ENCODE data around the gene EXOC1L.
"Not testable (repeated sequence)": the region's sequence is repeated elsewhere in the genome, so short reads cannot be mapped to it uniquely, and the experiment has no call there.

EXOC1L gene

GRCh38 chr4:55838952-55839351, 19.4 kb downstream of the EXOC1L start:
- no peak for DNase-seq

- no peak for DNase-seq
Measured at GRCh38 chr4:55840956-55841355, 21.4 kb downstream of the EXOC1L start.

- DNase-seq, result not testable (repeated sequence)
Measured at GRCh38 chr4:55841373-55842239, 22.0 kb downstream of the EXOC1L start.

GRCh38 chr4:55842312-55842711, 22.7 kb downstream of the EXOC1L start:
- not testable (repeated sequence) for DNase-seq

GRCh38 chr4:55849724-55850123, 30.1 kb downstream of the EXOC1L start:
- no peak for DNase-seq

GRCh38 chr4:55851885-55852284, 32.3 kb downstream of the EXOC1L start:
- peak; percentile 28 for DNase-seq

- peak; percentile 99 for DNase-seq
Measured at GRCh38 chr4:55853484-55854046, 34.0 kb downstream of the EXOC1L start, which contains the start of gene EXOC1. Gene EXOC1, plus strand, starts transcription at chr4:55853648. Its CDS starts 4,676 bp downstream, at chr4:55858324.

- DNase-seq, result no peak
Measured at GRCh38 chr4:55854129-55854528, 34.5 kb downstream of the EXOC1L start.

- no peak for DNase-seq
Measured at GRCh38 chr4:55857586-55857985, 38.0 kb downstream of the EXOC1L start.

- no peak for DNase-seq
Measured at GRCh38 chr4:55859711-55860110, 40.1 kb downstream of the EXOC1L start.

GRCh38 chr4:55864577-55865223, 45.1 kb downstream of the EXOC1L start:
- no peak for DNase-seq

GRCh38 chr4:55865228-55865806, 45.7 kb downstream of the EXOC1L start:
- no peak for DNase-seq

GRCh38 chr4:55866290-55866907, 46.8 kb downstream of the EXOC1L start:
- no peak for DNase-seq

GRCh38 chr4:55866973-55867574, 47.5 kb downstream of the EXOC1L start:
- peak; percentile 10 for DNase-seq

GRCh38 chr4:55868581-55869090, 49.0 kb downstream of the EXOC1L start:
- DNase-seq, result no peak

GRCh38 chr4:55871299-55871800, 51.8 kb downstream of the EXOC1L start:
- DNase-seq, result no peak

GRCh38 chr4:55874831-55875230, 55.2 kb downstream of the EXOC1L start:
- DNase-seq, result no peak

GRCh38 chr4:55876387-55876786, 56.8 kb downstream of the EXOC1L start:
- no peak for DNase-seq

- DNase-seq, result no peak
Measured at GRCh38 chr4:55879224-55879623, 59.6 kb downstream of the EXOC1L start.

GRCh38 chr4:55880652-55881280, 61.2 kb downstream of the EXOC1L start:
- DNase-seq, result no peak

GRCh38 chr4:55884093-55884850, 64.7 kb downstream of the EXOC1L start:
- DNase-seq, result no peak

Data from activated CD4-positive, alpha-beta T cell treated with anti-CD3 and anti-CD28 coated beads for 48 hours (primary cell).